ENCODE results near the gene TNFRSF18.

TNFRSF18 gene

DNA sequence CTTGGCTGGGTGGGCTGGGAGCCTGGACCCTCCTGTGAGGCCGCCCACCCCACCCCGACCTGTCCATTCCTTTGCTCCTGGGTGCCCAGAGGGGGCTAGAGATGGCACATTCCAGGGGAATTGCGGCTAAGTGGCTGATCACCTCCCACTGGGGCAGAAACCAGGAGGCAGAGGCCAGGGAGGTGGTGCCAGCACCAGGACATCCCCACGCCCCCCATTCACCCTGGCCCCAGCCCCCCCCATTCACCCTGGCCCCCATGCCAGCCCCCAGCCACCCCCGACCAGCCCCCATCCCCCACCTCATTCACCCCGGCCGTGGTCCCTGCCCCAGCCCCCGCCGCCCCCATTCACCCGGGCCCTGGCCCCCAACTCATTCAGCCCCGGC is 33.9 kb upstream of the TNFRSF18 start:
- no peak for FAIRE-seq

DNA sequence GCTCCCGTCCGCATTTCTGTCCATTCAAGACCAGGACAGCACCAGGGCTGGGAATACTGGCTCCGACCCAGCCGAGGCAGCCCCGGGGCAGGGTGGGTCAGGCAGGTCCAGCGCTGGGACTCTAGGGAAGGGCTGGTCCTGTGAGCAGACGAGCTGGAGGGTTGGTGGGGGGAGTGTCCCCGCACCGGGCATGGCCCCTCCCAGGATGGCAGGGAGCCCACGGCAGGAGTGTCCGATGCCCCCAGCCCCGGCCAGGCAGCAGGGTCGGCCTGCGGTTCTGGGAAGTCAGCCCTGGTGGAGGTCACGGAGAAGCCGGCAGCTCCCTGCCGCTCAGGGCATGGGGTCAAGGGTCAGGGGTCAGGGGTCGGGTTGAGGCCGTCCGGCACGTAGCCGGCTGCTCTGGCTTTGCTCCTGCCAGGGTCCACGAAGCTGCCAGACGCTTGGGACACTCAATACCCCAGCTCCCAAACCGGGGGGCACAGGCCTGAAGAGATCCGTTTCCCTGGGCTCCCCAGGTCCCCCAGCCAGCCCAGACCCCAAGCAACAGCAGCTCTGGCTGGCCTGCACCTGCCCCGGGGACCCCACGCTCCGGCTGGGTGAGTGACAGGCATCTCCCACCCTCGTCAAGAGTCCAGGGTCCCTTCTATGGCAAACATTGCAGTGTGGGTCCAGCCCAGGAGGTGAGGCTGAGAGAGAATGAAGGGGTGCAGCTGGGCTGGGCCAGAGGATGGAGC is 33.4 kb upstream of the TNFRSF18 start:
- no peak for FAIRE-seq

DNA sequence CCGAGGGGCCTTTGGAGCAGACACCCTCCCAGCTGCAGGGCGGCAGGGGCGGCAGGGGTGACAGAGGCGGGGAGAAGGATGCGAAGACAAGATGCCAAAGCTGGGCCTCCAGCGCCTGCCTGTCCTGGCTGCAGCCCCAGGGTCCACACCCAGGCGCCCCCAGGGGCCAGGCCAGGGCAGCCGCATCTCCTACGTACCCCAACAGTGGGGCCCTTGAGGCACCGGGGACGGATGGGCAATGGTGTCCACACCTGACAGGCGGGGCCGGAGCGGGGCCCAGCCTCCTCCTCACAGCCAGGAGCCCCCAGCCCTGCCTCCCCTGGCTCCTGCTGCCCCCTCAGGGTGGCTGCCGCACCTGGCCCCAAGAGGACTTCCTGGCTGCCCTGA is 32.8 kb upstream of the TNFRSF18 start:
- FAIRE-seq = no peak

DNA sequence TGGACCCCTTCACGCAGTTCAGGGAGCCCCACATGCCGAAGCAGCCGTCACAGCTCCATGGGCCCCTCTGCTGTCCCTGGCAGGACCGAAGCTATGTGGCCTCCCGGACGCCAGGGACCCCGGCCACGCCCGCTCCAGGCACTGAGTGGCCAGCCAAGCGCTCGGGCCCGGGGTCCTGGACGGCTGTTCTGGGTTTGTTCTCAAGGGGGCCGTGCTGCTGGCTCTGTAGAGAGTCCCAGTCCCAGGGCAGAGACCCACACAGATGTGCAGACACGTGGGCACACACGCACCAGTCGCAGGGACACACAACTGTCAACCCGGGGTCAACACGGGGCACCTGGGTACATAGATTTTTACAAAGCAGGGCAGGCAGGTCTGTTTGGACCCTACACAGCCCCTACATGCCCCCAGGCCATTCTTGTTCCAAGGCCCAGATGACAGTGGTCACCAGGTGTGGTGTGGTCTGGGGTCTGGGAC is 32.3 kb upstream of the TNFRSF18 start:
- FAIRE-seq = no peak

GRCh38 chr1:1237874-1238701 is 31.7 kb upstream of the TNFRSF18 start:
- no peak for FAIRE-seq

- FAIRE-seq = no peak
Measured at GRCh38 chr1:1236945-1237873, 30.8 kb upstream of the TNFRSF18 start.

GRCh38 chr1:1236176-1236763 is 29.9 kb upstream of the TNFRSF18 start:
- no peak for FAIRE-seq

DNA sequence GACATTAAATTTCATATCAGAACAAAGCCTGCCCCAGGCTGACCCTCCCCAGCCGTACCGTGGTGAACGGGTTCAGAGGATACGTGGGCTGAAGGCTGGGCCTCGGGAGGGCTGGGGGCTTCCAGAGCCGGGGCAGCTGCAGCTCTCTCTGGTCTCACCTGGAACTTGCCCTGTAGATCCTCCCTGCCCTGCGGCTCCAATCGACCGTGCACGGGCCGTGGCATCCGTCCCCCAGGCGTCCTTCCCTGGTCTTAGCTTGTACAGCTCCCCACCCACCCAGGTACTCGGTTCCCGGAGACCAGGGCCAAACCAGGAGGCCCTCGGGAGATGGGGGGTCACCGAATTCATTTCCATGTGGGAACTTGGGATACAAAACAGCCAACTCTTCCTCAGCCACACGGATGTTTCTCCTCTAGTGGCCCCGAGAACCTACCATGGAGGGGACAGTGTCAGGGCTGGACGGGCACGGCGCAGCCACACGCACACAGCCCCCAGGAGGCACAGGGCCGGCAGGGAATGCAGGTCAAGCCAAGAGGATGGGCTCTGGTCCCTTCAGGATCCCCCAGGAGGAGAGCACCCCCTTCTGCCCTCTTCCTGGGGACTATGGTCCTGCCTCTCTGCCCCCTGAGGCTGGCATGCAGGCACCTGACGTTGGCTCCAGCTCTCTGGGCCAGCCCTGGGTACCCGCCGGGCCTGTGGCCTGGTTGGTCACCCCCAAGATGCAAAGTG is 28.8 kb upstream of the TNFRSF18 start:
- FAIRE-seq = no peak

DNA sequence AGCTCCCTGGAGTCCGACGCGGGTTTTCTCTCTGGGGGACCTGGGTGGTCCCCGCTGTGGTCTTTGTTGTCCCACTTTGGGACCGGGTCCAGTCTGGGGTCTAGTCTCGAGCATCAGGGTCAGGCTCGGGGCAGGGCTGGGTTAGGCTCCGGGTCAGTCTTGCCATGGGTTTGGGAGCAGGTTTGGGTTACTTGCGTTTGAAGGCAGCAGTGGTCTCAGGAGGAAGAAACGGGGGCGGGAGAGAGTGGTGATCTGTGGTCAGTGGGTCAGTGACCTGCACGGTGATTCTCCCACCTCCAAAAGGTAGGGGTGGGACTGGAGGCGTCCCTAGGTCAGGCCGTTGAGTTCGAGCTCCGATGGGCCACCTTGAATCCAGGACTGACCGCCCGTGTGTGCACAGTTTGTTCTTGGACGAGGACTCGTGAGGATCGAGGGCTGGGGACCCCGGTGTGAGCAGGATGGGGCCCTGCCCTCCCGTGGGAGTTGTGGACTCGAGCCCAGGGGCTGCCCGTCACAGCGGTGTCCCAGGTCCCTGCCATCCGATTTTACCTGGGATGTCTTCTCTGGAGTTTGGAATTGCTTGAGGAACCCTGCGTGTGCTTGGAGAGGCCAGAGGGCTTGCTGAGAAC is 27.9 kb upstream of the TNFRSF18 start:
- no peak for FAIRE-seq

DNA sequence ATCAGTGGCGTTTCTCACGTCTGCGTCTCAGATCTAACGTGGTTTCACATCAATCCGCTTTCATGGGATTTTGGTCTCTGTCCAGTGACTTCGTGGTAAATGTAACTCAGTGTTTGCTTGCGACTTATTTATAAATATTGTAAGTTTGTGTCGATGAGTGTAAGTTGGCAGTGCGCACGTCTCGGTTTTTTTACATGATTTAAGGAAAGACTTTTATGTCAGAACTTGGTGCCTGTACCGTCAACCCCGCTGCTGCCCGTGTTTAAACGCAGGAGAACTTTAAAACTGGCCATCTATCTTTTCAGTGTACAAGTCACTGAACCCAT is 27.1 kb upstream of the TNFRSF18 start:
- no peak for FAIRE-seq

DNA sequence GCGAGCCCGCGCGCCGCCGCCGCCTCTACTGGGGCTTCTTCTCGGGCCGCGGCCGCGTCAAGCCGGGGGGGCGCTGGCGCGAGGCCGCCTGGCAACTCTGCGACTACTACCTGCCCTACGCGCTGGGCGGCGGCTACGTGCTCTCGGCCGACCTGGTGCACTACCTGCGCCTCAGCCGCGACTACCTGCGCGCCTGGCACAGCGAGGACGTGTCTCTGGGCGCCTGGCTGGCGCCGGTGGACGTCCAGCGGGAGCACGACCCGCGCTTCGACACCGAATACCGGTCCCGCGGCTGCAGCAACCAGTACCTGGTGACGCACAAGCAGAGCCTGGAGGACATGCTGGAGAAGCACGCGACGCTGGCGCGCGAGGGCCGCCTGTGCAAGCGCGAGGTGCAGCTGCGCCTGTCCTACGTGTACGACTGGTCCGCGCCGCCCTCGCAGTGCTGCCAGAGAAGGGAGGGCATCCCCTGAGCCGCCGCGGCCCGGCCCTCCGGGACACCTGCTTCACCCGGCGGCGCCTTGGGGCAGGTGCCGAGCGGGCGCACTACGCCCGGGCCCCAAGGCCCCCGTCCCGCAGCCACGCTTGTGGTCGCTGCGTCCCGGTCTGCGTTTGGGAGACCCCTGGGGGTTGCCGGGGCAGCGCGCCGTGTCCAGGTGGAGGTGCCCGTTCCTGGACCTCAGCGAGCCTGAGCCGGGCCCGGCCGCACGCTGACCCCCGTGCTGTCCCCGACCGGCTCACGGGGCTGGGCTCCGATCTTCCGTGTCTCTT is 26.6 kb upstream of the TNFRSF18 start:
- FAIRE-seq = no peak

GRCh38 chr1:1232208-1232795 is 25.9 kb upstream of the TNFRSF18 start, which contains the start of gene B3GALT6:
Gene B3GALT6 (plus strand): TSS chr1:1232237. CDS start chr1:1232279, 42 bp downstream.
- no peak for FAIRE-seq

GRCh38 chr1:1231400-1232207 is 25.2 kb upstream of the TNFRSF18 start, which contains the start of gene SDF4:
Gene SDF4 (minus strand): TSS chr1:1232001. CDS start chr1:1228772, 3,229 bp downstream.
- no peak for FAIRE-seq

DNA sequence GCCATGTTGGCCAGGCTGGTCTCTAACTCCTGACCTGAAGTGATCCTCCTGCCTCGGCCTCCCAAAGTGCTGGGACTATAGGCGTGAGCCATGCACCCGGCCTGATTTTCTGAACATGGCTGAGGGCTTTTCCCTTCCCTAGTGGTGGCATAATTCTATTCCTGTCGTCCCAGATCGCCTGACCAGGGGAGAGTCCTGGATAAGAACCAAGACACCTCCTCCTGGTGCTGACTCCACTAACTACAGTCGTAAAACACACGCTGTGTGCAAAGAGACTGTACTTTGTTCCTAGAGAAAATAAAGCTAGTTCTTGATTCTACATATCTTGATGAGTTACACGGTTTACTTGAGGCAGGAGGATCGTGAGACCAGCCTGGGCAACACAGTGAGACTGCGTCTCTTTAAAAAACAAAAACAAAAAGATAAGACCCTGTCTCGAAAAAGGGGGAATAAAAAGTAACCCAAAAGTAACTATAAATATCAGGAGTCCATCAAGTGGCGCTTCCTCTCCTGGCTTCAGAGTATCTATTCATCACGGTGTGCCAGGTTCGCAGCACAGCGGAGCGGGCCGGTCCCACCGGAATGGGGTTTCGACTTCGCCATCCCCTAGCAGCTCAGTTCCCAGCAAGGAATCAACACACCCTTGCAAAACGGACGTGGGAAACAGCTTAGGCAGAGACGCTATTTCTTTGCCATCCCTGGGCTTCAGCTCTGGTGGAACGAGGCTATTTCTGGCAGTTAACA is 24.4 kb upstream of the TNFRSF18 start:
- no peak for FAIRE-seq

DNA sequence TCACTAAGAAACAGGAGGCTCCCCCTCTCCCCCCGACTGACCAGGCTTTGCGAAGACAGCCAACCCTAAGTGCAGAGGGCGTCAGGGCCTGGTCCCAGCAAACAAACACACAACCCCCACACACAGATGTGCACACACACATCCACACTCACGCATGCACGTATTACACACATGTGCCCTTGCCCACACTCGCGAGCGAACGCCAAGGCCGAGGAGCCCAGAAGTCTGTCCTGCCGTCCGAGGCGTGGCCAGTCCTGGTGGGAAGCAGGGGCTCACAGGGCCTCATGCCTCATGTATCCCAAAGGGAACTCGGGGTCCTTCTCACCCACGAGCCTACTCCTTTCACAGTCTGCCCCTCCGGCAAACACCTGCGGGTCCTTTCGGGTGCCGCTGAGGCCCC is 23.4 kb upstream of the TNFRSF18 start:
- FAIRE-seq = no peak

- no peak for FAIRE-seq
Measured at GRCh38 chr1:1228596-1229321, 22.4 kb upstream of the TNFRSF18 start.

DNA sequence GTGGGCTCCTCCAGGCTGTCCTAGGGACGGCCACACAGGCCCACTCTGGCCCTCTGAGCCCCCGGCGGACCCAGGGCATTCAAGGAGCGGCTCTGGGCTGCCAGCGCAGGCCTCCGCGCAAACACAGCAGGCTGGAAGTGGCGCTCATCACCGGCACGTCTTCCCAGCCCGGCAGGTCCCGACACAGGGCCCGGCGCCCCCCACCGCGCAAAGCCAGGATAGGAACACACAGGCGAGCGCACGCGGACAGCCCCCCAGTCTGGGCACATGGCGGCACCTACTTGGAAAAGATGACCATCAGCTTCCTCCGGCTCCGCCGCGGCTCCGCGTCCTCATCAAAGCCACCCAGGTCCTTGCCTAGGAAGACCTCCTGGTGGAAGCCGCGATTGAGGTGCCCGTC is 21.8 kb upstream of the TNFRSF18 start:
- FAIRE-seq = no peak

- no peak for FAIRE-seq
Measured at GRCh38 chr1:1227386-1227785, 21.0 kb upstream of the TNFRSF18 start.

Measured in endometrium (tissue), 2 donors.